ENCODE results near the gene ERICH4. TPM values are rescaled to one million over a fixed set of nuclear protein-coding genes. Genes with fewer than 3 reads are reported as not detected.

ERICH4 gene
- total RNA-seq, 4 donors from 2014 or later: not detected

DNA sequence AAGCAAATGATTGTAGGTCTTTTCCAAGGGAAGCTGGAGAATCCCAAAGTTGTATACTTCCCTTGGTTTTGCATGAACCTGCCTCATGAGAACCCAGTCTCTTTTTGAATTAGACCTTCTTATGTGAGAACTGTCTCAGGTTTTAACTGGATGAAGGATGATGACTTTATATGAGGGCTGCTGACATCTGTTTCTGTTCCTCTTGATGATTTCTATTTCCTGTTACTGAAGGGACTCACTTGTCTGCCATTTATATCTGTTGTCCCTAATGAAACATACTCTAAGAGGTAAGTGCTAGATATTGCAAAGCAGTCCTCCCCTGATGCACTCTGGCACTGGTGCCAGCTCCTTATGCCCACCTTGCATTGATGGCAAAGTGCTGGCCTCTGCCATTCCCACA lies 33.6 kb downstream of the ERICH4 start:
- no peak for DNase-seq (ENCODE audit: low spot score in 2 of 2)
- no peak for TF ChIP-seq POLR2A (IDR thresholded peaks at IDR 0.05)
- no peak for TF ChIP-seq CTCF (IDR thresholded peaks at IDR 0.05)
- no peak for TF ChIP-seq EP300 (IDR thresholded peaks at IDR 0.05)
- Histone ChIP-seq H3K9me3 (no peaks in the 10 kb centered on the region), H3K27ac (no peak overlapping the region), H3K4me3 (no peak overlapping the region), H3K27me3 (no peaks in the 10 kb centered on the region), H3K4me1 (no peaks in the 10 kb centered on the region), H3K36me3 (no peaks in the 10 kb centered on the region)

GRCh38 chr19:41478171-41478570 lies 35.2 kb downstream of the ERICH4 start:
- DNase-seq (ENCODE audit: low spot score in 2 of 2): no peak
- peaks cover 0 to 6% (median 0%) of the 10 kb centered on the region in 4 donors for H3K9me3 ChIP-seq

GRCh38 chr19:41478875-41479756 lies 36.2 kb downstream of the ERICH4 start:
- DNase-seq (ENCODE audit: low spot score in 2 of 2): no peak
- H3K9me3 ChIP-seq: peaks cover 0 to 6% (median 0%) of the 10 kb centered on the region in 4 donors
- no peaks in the 10 kb centered on the region for H3K36me3 ChIP-seq
- H3K4me3 ChIP-seq: no peak overlapping the region
- H3K4me1 ChIP-seq: no peaks in the 10 kb centered on the region
- H3K27me3 ChIP-seq: no peaks in the 10 kb centered on the region
- TF ChIP-seq EP300 (IDR thresholded peaks at IDR 0.05) (peak in 1 of 2 donors; percentile 64), CTCF (IDR thresholded peaks at IDR 0.05) (no peak)
- WGBS, 2 donors: 72 to 76% methylated on average over 15 of the region's 15 CpGs
- peak overlapping the region in 2 of 4 donors; percentile 10 to 52 for H3K27ac ChIP-seq

More at GRCh38 chr19:41478171-41478570, 35.2 kb downstream of the ERICH4 start:
- no peaks in the 10 kb centered on the region for H3K36me3 ChIP-seq
- 53 to 61% methylated on average over 8 of the region's 8 CpGs for WGBS, 2 donors
- no peaks in the 10 kb centered on the region for H3K27me3 ChIP-seq
- H3K27ac ChIP-seq: peak overlapping the region in 1 of 4 donors; percentile 52
- H3K4me3 ChIP-seq: no peak overlapping the region
- TF ChIP-seq EP300 (IDR thresholded peaks at IDR 0.05): no peak
- no peak for TF ChIP-seq CTCF (IDR thresholded peaks at IDR 0.05)
- no peak for TF ChIP-seq POLR2A (IDR thresholded peaks at IDR 0.05)
- H3K4me1 ChIP-seq: no peaks in the 10 kb centered on the region

DNA sequence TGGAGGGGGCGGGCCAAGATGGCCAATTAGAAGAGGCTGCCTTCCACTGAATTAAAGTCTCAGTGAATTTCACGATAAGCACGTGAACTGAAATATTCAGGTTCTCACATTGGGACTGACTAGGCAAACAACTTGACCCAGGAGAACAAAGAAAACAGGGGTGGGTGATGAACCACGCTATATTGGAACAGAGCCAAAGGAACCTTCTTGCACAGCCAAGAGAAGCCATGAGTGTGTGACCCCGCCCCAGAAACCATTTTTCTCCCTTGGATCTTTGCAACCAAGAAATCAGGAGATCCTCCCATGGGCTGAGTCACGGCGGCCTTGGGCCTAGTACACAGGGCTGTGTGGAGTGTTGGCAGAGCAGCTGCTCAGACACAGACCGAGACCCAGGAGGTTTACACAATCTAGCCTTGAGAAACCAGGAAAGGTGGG lies 36.8 kb downstream of the ERICH4 start:
- Histone ChIP-seq H3K4me3 (no peak overlapping the region), H3K4me1 (no peaks in the 10 kb centered on the region), H3K36me3 (no peaks in the 10 kb centered on the region), H3K9me3 (peaks cover 0 to 11% (median 0%) of the 10 kb centered on the region in 4 donors), H3K27me3 (no peaks in the 10 kb centered on the region), H3K27ac (peak overlapping the region in 2 of 4 donors; percentile 10 to 50)
- DNase-seq (ENCODE audit: low spot score in 2 of 2): no peak
- peak in 1 of 2 donors; percentile 8 for TF ChIP-seq EP300 (IDR thresholded peaks at IDR 0.05)
- no peak for TF ChIP-seq POLR2A (IDR thresholded peaks at IDR 0.05)
- 64 to 66% methylated on average over 8 of the region's 8 CpGs for WGBS, 2 donors

DNA sequence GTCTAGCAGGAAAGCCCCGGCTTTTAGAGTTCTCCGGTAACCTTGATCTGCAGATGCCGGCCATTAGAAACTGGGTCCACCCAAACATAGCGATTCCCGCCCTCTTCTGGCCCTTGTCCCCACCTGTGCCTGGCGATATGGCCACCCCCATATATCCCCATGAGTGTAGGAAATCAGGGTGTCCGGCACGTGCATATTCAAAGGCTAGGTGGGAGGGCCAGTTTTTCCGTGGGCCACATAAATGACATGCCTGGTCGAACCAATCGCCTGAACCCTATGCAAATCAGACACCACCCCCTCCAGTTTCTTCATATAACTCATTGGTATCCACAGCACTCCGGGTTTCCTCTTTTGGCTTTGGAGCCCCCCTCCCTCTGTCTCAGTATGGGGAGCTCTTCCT lies 37.4 kb downstream of the ERICH4 start:
- H3K27me3 ChIP-seq: no peaks in the 10 kb centered on the region
- H3K9me3 ChIP-seq: peaks cover 0 to 15% (median 0%) of the 10 kb centered on the region in 4 donors
- no peaks in the 10 kb centered on the region for H3K36me3 ChIP-seq
- H3K4me1 ChIP-seq: no peaks in the 10 kb centered on the region
- no peak overlapping the region for H3K4me3 ChIP-seq
- no peak for DNase-seq (ENCODE audit: low spot score in 2 of 2)
- WGBS, 2 donors: 75 to 79% methylated on average over 12 of the region's 12 CpGs
- peak overlapping the region in 1 of 4 donors; percentile 50 for H3K27ac ChIP-seq
- TF ChIP-seq EP300 (IDR thresholded peaks at IDR 0.05) (no peak), POLR2A (IDR thresholded peaks at IDR 0.05) (no peak), CTCF (IDR thresholded peaks at IDR 0.05) (no peak)

Data from tibial nerve (tissue), 4 donors.